HFF-Myc (cell line): ENCODE results near the gene ZNF439.

ENCODE experiments used
- DNase-seq: peaks from one replicate; pipeline ENCODE4 v3.0.0-alpha.2; 2011; ENCODE audit warnings: low read depth; ENCODE audit errors: extremely low read depth
- H3K4me3 ChIP-seq: replicated peaks from 2 replicates; pipeline ENCODE4 v1.5.1; 2011; ENCODE audit warnings: low read depth, mild to moderate bottlenecking, control low read depth, low read length
- TF ChIP-seq, protein P1 (sequence below): IDR thresholded peaks from 2 replicates; pipeline ENCODE4 v1.5.1; 2012; ENCODE audit warnings: mild to moderate bottlenecking, low read depth, low read length, control low read depth; ENCODE audit errors: missing control alignments

ZNF439 gene

DNA sequence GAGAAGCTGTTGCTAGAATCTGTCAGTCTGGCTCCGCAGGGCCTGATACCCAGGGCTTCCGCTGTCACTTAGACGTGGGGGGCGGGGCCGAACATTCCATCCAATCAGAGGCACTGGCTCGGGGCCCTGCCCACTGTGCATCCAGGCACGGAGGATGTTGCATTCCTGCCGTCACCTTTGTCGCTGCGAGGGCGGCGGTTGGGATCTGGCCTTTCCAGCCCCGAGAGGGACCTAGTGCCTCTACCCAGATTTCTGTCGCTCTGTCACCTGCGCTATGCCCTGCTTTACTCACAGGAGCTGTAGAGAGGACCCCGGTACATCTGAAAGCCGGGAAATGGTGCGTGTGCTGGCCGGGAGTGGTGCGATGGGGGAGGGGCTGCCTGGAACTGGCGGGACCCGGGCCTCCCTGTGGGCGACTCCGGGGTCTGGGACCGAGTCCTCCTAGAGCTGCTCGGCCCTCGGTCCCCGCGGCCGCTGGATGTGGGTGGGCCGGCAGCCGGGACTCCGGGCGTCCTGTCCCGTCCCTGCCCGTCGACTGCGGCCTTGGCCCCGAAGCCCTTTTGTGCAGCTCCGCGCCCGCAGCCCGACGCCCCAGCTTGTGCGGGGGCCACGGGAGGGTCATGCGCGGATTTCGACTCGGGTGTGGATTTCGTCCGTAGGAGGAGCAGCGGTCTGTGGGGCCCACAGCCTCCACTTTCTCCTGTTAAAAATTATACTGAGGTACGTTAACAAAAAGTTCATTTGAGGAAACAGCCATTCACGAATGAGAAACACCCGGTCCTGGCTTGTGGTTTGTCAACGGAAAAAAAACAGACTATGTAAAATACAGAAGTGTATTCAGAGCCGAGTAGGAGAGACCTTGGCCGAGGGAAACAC, at the start of gene ZNF439:
Gene ZNF439, plus strand, starts transcription at position 133 of the 876 bp plus-strand sequence. Its CDS starts 142 bp downstream, at position 275.
- DNase-seq = no peak
- H3K4me3 ChIP-seq = peak within 1 kb of the TSS; percentile 33
- TF ChIP-seq, protein P1, sequence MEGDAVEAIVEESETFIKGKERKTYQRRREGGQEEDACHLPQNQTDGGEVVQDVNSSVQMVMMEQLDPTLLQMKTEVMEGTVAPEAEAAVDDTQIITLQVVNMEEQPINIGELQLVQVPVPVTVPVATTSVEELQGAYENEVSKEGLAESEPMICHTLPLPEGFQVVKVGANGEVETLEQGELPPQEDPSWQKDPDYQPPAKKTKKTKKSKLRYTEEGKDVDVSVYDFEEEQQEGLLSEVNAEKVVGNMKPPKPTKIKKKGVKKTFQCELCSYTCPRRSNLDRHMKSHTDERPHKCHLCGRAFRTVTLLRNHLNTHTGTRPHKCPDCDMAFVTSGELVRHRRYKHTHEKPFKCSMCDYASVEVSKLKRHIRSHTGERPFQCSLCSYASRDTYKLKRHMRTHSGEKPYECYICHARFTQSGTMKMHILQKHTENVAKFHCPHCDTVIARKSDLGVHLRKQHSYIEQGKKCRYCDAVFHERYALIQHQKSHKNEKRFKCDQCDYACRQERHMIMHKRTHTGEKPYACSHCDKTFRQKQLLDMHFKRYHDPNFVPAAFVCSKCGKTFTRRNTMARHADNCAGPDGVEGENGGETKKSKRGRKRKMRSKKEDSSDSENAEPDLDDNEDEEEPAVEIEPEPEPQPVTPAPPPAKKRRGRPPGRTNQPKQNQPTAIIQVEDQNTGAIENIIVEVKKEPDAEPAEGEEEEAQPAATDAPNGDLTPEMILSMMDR = no peak

DNA sequence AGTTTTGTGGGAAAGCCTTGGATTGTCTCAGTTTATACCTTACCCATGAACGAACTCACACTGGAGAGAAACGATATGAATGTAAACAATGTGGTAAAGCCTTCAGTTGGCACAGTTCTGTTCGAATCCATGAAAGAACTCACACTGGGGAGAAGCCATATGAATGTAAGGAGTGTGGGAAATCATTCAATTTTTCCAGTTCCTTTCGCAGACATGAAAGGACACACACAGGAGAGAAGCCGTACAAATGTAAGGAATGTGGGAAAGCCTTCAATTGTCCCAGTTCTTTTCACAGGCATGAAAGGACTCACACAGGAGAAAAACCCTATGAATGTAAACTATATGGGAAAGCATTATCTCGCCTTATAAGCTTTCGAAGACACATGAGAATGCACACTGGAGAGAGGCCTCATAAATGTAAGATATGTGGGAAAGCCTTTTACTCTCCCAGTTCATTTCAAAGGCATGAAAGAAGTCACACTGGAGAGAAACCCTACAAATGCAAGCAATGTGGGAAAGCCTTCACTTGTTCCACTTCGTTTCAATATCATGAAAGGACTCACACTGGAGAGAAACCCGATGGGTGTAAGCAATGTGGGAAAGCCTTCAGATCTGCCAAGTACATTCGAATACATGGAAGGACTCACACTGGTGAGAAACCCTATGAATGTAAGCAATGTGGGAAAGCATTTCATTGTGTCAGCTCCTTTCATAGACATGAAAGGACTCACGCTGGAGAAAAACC, 42.0 kb upstream of the ZNF439 start:
- TF ChIP-seq, protein P1 = no peak
- DNase-seq = no peak
- no peak overlapping the region for H3K4me3 ChIP-seq

DNA sequence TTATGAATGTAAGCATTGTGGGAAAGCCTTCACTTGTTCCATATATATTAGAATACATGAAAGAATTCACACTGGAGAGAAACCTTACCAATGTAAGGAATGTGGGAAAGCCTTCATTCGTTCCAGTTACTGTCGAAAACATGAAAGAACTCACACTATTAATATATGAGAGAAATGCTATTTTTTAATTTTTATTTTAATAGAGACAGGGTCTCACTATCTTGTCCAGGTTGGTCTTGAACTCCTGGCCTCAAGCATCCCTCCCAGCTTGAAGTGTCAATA, 41.5 kb upstream of the ZNF439 start:
- no peak overlapping the region for H3K4me3 ChIP-seq
- DNase-seq = no peak
- TF ChIP-seq, protein P1 = no peak

DNA sequence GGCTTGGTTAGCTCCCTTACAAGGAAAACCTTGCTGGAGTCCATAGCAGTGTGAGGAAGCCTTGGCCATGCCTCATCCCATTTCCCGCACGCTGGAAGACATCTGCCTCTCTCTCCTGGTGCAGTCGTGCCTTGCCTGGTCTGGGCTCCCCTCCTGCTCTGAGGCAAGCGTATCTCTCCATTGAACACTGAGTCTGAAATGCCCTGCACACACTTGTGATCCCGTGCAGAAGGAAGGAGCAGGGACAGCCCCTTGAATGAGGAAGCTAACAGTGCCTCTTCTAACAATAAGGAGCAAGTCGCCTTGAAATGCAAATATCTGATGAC, 34.9 kb upstream of the ZNF439 start:
- no peak for DNase-seq
- peak overlapping the region; percentile 65 for H3K4me3 ChIP-seq
- TF ChIP-seq, protein P1 = no peak

DNA sequence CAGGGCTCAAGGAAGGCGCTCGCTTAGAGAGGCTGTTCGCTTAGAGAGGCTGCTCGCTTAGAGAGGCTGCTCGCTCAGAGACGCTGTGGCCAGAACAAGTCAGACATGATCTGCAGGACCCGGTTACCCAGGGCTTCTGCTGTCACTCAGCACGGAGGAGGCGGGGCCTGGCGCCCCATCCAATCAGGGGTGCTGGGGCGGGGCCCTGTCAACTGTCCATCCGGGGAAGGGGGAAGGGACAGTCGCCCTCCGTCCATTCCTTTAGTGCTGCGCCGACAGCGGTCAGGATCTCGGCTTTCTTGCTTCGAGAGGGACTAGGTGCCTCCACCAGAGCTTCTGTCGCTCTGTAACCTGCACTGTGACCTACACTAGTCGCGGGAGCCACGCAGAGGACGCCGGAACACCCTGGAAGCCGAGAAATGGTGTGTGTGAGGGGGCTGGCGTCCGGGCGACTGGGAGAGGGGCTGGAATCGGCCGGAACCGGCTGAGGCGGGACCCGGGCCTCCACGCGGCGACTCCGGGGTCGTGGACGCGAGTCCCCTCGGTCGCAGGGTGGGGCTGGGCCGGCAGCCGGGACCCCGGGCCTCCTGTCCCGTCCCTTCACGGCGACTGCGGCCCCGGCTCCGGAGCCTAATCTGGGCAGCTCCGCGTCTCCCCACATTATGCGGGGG, 34.4 kb upstream of the ZNF439 start, which contains the start of gene ZNF440:
Gene ZNF440, plus strand, starts transcription at position 245 of the 671 bp plus-strand sequence. Its CDS starts 175 bp downstream, at position 420.
- DNase-seq = peak; percentile 76
- H3K4me3 ChIP-seq = peak within 1 kb of the TSS; percentile 65
- TF ChIP-seq, protein P1 = no peak

DNA sequence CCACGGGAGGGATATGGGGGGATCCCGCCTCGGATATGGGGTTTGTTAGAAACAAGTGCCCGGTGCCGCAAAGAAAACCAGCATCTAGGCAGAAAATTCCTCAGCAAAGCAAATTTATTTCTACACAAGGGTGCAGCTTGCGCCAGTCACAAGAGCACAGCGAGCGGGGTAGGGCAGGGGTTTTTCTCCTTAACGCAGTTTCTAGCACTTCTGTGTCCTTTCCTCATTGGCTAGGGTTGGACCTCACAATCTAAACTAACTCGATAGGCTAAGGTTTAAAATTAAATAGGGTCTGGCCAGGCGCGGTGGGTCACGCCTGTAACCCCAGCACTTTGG, 33.9 kb upstream of the ZNF439 start:
- no peak for DNase-seq
- H3K4me3 ChIP-seq = peak overlapping the region; percentile 65
- TF ChIP-seq, protein P1 = no peak
